ENCODE measurements around the gene CTSV.
A peak's percentile ranks its signal among the peaks of the same experiment; 100 is the strongest.
"Not testable (repeated sequence)": the region's sequence is repeated elsewhere in the genome, so short reads cannot be mapped to it uniquely, and the experiment has no call there.

CTSV gene

DNA sequence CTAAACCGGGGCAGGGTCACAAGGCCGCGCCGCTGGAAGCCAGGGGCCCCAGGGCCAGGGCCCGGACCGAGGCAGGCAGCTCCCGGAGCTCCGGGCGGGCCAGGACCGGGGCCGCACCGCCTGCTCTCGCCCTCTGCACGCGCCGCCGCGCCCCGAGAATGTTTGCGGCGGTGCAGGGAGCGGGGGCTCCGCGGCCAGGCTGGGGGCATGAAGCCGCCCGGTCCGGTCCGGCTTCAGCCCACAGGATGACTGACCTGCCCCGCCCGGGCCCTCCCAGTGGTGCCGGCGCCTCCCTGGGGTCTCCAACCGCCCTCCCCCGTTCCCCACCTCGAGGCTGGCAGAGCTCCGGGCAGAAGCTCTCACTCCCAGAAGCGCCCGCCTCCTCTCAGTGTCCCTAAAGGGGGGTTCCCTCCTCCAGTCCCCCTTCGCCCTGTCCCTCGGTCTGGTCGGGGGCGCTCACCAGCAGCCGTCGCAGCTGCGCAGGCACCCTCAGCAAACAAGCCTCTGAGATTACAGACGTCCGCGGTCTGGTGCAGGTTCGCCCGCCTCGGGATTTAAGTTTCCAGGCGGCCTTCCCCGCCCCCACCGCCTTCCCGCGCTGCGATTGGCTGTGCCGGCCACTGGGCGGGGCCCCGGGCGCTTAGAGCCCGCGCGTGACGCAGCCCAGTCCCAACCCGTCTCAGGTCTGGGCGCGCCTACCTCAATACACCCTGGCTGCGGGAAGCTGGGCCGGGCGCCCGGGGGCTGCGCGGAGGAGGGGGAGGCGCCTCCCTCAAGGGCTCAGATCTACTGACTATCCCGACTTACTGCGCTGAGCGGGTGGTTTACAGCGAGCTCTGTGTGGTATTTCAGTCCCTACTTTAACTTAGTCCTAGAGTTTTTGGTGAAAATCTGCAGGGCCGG is at the start of gene CTSV:
Gene CTSV, minus strand, starts transcription at position 532 of the 903 bp plus-strand sequence. CDS start 1,099 bp downstream, outside the sequence.
- H3K27me3 ChIP-seq (ENCODE audit: insufficient read depth, low read length), result peaks cover 4% of the 10 kb centered on the region
- H3K4me3 ChIP-seq (ENCODE audit: low read length), result peak within 1 kb of the TSS; percentile 60
- no peaks in the 10 kb centered on the region for H3K36me3 ChIP-seq (ENCODE audit: insufficient read depth, low read length)
- peak within 1 kb of the TSS; percentile 99 for H2AFZ ChIP-seq (ENCODE audit: low read depth, low read length)
- no peaks in the 10 kb centered on the region for H3K4me1 ChIP-seq (ENCODE audit: insufficient read depth, low read length)
- peaks cover 2% of the 10 kb centered on the region for H3K9me3 ChIP-seq (ENCODE audit: low read length)

DNA sequence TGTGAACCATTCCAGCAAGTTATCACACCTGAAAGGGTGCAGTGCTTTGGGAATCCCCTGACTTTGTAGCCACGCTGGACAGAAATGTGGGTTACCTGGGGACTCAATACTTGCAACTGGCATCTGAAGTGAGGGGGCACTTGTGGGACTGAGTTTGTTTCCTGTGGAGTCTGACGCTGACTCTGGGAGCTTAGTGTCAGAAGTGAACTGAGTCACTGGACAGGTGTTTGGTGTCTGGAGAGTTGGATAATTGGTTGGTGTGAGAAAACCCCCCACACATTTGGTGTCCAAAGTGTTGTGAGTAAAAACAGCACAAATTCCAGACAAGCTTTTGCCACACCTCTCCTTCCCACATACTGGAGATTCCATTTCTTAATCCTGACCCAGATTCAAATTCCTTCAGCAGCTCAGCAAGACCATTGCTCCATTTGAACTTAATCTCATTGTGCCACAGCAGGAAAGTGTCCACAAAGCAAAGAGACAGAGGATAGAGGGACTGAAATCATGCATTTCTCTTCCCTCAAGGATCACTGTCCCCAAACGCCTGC is 48.8 kb upstream of the CTSV start:
- H3K4me1 ChIP-seq (ENCODE audit: insufficient read depth, low read length); H3K27me3 ChIP-seq (ENCODE audit: insufficient read depth, low read length); H3K36me3 ChIP-seq (ENCODE audit: insufficient read depth, low read length); H3K9me3 ChIP-seq (ENCODE audit: low read length); H3K4me3 ChIP-seq (ENCODE audit: low read length); H2AFZ ChIP-seq (ENCODE audit: low read depth, low read length): not testable (repeated sequence)

- H3K27me3 ChIP-seq (ENCODE audit: insufficient read depth, low read length); H3K4me3 ChIP-seq (ENCODE audit: low read length); H3K36me3 ChIP-seq (ENCODE audit: insufficient read depth, low read length); H2AFZ ChIP-seq (ENCODE audit: low read depth, low read length); H3K9me3 ChIP-seq (ENCODE audit: low read length); H3K4me1 ChIP-seq (ENCODE audit: insufficient read depth, low read length): not testable (repeated sequence)
Observed at GRCh38 chr9:97084562-97084991, 45.6 kb upstream of the CTSV start.

DNA sequence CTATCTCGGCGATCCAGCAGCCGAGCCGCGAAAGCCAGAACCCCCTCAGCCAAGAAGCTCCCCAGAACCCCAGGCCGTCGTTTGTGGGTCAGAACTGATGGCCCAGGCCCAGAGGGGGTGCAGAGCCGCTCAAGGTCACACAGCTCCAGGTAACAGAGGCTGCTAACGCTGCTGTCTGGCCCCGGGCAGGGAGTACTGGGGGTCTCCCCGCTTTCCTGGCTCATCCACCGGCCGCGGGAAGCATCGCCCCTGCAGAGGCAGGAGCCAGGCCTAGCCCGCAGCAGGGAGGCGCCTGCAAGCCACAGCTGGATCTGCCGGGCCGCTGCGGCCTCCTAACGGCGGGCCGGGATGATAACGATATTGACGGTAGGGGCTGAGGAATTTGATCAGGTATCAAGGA is 39.4 kb upstream of the CTSV start:
- H3K36me3 ChIP-seq (ENCODE audit: insufficient read depth, low read length), result no peaks in the 10 kb centered on the region
- no peak overlapping the region for H3K4me3 ChIP-seq (ENCODE audit: low read length)
- H3K9me3 ChIP-seq (ENCODE audit: low read length), result no peaks in the 10 kb centered on the region
- no peaks in the 10 kb centered on the region for H3K27me3 ChIP-seq (ENCODE audit: insufficient read depth, low read length)
- no peaks in the 10 kb centered on the region for H3K4me1 ChIP-seq (ENCODE audit: insufficient read depth, low read length)
- no peak overlapping the region for H2AFZ ChIP-seq (ENCODE audit: low read depth, low read length)

DNA sequence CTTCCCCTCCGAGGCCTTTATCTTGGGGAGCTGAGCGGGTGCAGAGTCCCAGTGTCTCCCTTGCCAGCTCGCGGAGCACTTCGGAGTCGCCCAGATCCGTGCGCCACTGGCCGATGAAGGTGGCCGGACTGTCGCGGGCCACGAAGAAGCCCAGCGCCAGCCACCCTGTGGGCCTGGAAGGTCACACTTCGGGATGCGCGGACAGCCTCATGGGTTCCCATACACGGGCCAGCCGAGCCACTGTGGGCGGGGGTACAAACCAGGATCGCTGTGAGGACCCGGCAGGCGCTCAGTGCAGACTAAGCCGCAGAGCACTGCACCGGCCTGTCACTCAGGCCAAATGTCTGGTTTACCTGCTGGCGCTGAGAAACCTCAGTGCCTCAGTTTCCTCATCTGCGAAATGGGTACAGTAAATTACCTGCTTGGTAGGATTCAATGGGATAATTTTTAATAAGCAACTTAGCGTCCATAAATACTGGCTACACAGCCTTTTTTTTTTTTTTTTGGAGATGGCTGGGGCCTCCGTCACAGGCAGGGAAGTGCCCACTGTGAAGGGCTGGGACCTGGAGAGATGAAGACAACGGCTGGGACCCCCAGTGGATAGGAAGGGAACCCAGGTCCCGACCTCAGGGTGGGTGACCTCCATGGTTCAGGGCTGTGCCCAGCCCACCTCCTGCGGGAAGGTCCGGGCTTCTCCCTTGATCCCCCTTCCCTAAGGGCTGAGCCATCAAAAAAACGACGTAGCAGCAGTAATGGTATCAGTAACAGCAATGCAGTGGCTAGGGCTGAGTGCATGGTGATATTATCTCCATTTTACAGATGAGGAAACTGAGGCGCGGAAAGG is 38.7 kb upstream of the CTSV start:
- no peaks in the 10 kb centered on the region for H3K9me3 ChIP-seq (ENCODE audit: low read length)

GRCh38 chr9:97076731-97077451 is 37.9 kb upstream of the CTSV start:
- H3K27me3 ChIP-seq (ENCODE audit: insufficient read depth, low read length); H2AFZ ChIP-seq (ENCODE audit: low read depth, low read length); H3K4me1 ChIP-seq (ENCODE audit: insufficient read depth, low read length); H3K36me3 ChIP-seq (ENCODE audit: insufficient read depth, low read length); H3K9me3 ChIP-seq (ENCODE audit: low read length); H3K4me3 ChIP-seq (ENCODE audit: low read length): not testable (repeated sequence)

More for the DNA sequence above, 38.7 kb upstream of the CTSV start:
- no peaks in the 10 kb centered on the region for H3K36me3 ChIP-seq (ENCODE audit: insufficient read depth, low read length)
- no peak overlapping the region for H2AFZ ChIP-seq (ENCODE audit: low read depth, low read length)
- H3K4me3 ChIP-seq (ENCODE audit: low read length), result no peak overlapping the region
- H3K4me1 ChIP-seq (ENCODE audit: insufficient read depth, low read length), result no peaks in the 10 kb centered on the region
- H3K27me3 ChIP-seq (ENCODE audit: insufficient read depth, low read length), result no peaks in the 10 kb centered on the region

GRCh38 chr9:97076238-97076637 is 37.3 kb upstream of the CTSV start:
- no peaks in the 10 kb centered on the region for H3K9me3 ChIP-seq (ENCODE audit: low read length)
- no peaks in the 10 kb centered on the region for H3K27me3 ChIP-seq (ENCODE audit: insufficient read depth, low read length)
- no peak overlapping the region for H2AFZ ChIP-seq (ENCODE audit: low read depth, low read length)
- H3K4me1 ChIP-seq (ENCODE audit: insufficient read depth, low read length), result no peaks in the 10 kb centered on the region
- H3K36me3 ChIP-seq (ENCODE audit: insufficient read depth, low read length), result no peaks in the 10 kb centered on the region
- no peak overlapping the region for H3K4me3 ChIP-seq (ENCODE audit: low read length)

DNA sequence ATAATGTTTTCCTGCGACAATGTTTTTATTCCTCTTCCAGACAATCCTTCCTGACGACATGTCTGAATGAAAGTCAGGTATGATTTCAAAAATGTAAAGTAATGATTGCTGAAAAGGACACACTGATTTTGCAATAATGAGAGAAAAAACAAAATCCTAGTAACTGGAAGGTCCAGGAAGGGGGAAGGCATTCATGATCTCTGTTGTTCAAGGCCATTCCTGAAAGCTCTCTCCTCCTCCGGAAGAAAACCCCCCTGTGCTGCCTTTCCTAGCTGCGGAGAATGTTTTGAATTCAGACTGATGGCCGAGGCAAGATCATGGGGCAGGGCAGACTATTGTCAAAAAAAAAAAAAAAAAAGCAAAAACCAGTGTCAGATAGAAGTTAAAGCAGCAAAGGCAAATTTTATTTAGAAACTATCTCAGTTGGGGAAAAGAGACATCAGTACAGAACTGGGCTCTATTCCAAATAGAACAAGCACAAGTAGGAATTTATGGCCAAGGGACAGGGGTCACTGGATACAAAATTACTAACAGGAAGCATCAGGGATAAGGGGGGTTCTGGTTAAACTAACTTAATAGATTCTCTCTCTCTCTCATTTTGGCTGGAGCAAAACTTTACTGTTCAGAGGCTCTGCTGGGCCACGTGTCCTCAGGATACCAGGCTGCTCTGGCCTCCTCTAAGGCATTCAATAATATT is 36.5 kb upstream of the CTSV start:
- Histone ChIP-seq H3K4me3 (ENCODE audit: low read length) (no peak overlapping the region), H3K36me3 (ENCODE audit: insufficient read depth, low read length) (no peaks in the 10 kb centered on the region), H3K27me3 (ENCODE audit: insufficient read depth, low read length) (no peaks in the 10 kb centered on the region), H3K4me1 (ENCODE audit: insufficient read depth, low read length) (no peaks in the 10 kb centered on the region), H2AFZ (ENCODE audit: low read depth, low read length) (no peak overlapping the region), H3K9me3 (ENCODE audit: low read length) (no peaks in the 10 kb centered on the region)

GRCh38 chr9:97073506-97073905 is 34.6 kb upstream of the CTSV start:
- Histone ChIP-seq H3K9me3 (ENCODE audit: low read length) (no peaks in the 10 kb centered on the region), H3K4me1 (ENCODE audit: insufficient read depth, low read length) (no peaks in the 10 kb centered on the region), H3K36me3 (ENCODE audit: insufficient read depth, low read length) (no peaks in the 10 kb centered on the region), H2AFZ (ENCODE audit: low read depth, low read length) (no peak overlapping the region), H3K4me3 (ENCODE audit: low read length) (no peak overlapping the region), H3K27me3 (ENCODE audit: insufficient read depth, low read length) (no peaks in the 10 kb centered on the region)

DNA sequence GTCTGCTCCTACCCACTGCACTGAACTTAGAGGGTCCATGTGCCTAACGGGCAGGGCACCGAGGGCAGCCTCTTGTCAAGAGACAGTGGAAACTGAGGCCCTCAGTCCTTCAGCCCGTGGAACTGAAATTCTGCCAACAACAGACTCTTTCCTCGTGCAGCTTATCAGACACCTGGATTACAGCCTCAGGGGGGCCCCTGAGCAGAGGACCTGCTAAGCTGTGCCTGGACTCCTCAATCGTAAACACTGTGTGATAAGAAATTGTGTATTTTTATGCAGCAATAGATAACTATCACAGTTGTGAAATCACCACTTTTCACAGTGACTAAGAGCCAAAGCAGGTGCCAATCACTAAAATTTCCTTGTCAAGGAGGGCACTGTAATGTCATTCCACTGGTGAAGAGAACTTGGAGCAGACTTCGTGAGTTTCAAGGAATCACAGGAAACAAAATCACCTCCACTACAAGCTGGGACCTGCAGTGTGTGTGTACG is 33.4 kb upstream of the CTSV start:
- Histone ChIP-seq H3K9me3 (ENCODE audit: low read length) (no peaks in the 10 kb centered on the region), H2AFZ (ENCODE audit: low read depth, low read length) (no peak overlapping the region), H3K36me3 (ENCODE audit: insufficient read depth, low read length) (no peaks in the 10 kb centered on the region), H3K27me3 (ENCODE audit: insufficient read depth, low read length) (no peaks in the 10 kb centered on the region), H3K4me1 (ENCODE audit: insufficient read depth, low read length) (no peaks in the 10 kb centered on the region), H3K4me3 (ENCODE audit: low read length) (no peak overlapping the region)

DNA sequence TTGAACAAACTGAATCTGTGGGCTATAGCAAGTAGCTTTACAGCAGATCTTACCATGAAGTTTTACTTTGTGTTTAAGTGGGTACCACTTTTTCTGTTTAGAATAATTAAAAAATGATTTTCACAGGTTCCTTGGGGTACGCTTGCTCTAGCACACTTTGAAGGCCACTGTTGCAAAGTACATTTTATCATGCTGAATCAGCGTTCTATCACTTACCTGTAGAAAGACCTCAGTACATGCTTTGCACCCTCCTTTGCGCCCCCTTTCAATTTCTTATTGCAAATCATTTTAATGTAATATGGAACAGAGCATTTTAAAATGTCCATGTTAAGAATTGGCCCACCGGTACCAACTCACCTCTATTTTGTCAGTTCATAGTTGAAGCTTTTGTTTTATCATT is 31.4 kb upstream of the CTSV start:
- H3K36me3 ChIP-seq (ENCODE audit: insufficient read depth, low read length); H3K4me1 ChIP-seq (ENCODE audit: insufficient read depth, low read length); H3K9me3 ChIP-seq (ENCODE audit: low read length); H2AFZ ChIP-seq (ENCODE audit: low read depth, low read length); H3K27me3 ChIP-seq (ENCODE audit: insufficient read depth, low read length); H3K4me3 ChIP-seq (ENCODE audit: low read length): not testable (repeated sequence)

DNA sequence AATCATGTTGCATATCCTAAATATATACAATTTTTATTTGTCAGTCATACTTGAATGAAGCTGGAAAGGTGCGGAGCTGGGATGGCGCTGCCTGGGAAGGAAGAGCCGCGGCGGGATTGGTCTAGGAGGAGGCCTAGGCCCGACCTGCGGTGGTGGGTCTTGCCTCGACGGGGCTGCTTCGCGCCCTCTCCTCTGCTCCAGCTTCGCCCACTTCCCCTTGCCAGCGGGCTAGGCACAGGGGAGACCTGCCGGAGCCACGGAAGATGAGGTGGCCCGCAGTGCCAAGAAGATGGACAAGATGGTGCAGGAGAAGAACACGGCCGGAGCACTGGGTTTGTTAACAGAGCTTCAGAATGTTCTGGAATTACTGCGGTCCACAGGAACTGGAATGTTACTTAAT is 28.5 kb upstream of the CTSV start:
- Histone ChIP-seq H3K4me1 (ENCODE audit: insufficient read depth, low read length) (no peaks in the 10 kb centered on the region), H3K36me3 (ENCODE audit: insufficient read depth, low read length) (no peaks in the 10 kb centered on the region), H2AFZ (ENCODE audit: low read depth, low read length) (no peak overlapping the region), H3K27me3 (ENCODE audit: insufficient read depth, low read length) (no peaks in the 10 kb centered on the region), H3K9me3 (ENCODE audit: low read length) (no peaks in the 10 kb centered on the region), H3K4me3 (ENCODE audit: low read length) (no peak overlapping the region)
